Motor neuron (in vitro differentiated cells): ENCODE data around the gene MARCHF11. TPM values are rescaled to one million over a fixed set of nuclear protein-coding genes. Genes with fewer than 3 reads are reported as not detected.

Experiments used
- ATAC-seq, 8 experiments: fragments of 200-7000 bp; cut with Tn5 transposase; replicated peaks in 6 of 8; 2 replicates each; pipeline ENCODE4 v1.8.0; 2021; ENCODE audit warnings: mild to moderate bottlenecking in 8 of 8, moderate library complexity in 8 of 8
- H3K27ac ChIP-seq, 2 donors: fragments of 250-450 bp; sonication (Bioruptor Pico); 2 replicates each; pipeline ENCODE4 v1.9.0; 2021; ENCODE audit warnings: antibody characterized with exemption in 2 of 2, mild to moderate bottlenecking in 2 of 2, moderate library complexity in 1 of 2
- H3K4me1 ChIP-seq, 2 donors: fragments of 250-450 bp; sonication (Bioruptor Pico); replicated peaks in 1 of 2; 2 replicates each; pipeline ENCODE4 v1.6.1; 2021; ENCODE audit warnings: antibody characterized with exemption in 2 of 2, mild to moderate bottlenecking in 2 of 2, moderate library complexity in 1 of 2
- H3K4me3 ChIP-seq, 5 donors: fragments of 250-450 bp; sonication (Bioruptor Pico); 2 replicates each; pipeline ENCODE4 v1.9.0; 2021; ENCODE audit warnings: antibody characterized with exemption in 5 of 5, mild to moderate bottlenecking in 5 of 5, moderate library complexity in 4 of 5
- WGBS, 10 experiments: fragments of 450-650 bp; shearing (Covaris generic); methylation state at CpG; one replicate each; pipeline ENCODE4 v1.0.0; 2022; 5-methylcytosine and 5-hydroxymethylcytosine counted together
- in situ Hi-C, 9 experiments: fragments of 400-800 bp; cut with MboI; loops; one replicate each; pipeline ENCODE4 v1.15.0; 2021; ENCODE audit warnings: low sequenced_read_pairs in 9 of 9, low pct_unique_long_range_greater_than_20kb in 2 of 9; ENCODE audit not compliant: unreplicated experiment in 9 of 9
- total RNA-seq, 8 experiments: library from RNA; unstranded; fragments of 300-600 nt; gene quantifications; 2 replicates each; pipeline versions ENCODE4 v1.2.3 to v1.2.4, GENCODE V29; 2022

MARCHF11 gene
- total RNA-seq, 8 experiments from 2014 or later = 3.7 to 8.8 (median 3.9) TPM; not detected in 3

- in situ Hi-C loops = no loop called here
- no peak overlapping the region for H3K4me3 ChIP-seq
- H3K4me1 ChIP-seq = peaks cover 0 to 35% of the 10 kb centered on the region in 2 donors
- ATAC-seq = peak in 4 of 8 experiments; percentile 75 to 95 (median 84)
- no peak overlapping the region for H3K27ac ChIP-seq
- WGBS, 10 experiments = 0 to 84% (median 62%) methylated on average over 3 to 8 of the region's 8 CpGs; no CpG with 5 or more reads in 1 of the 10 experiments
Measured at GRCh38 chr5:16034319-16035001, 145.1 kb downstream of the MARCHF11 start.

- H3K27ac ChIP-seq = no peak overlapping the region
- WGBS, 10 experiments = 74 to 100% (median 88%) methylated on average over 1 to 4 of the region's 4 CpGs; no CpG with 5 or more reads in 1 of the 10 experiments
- no peak overlapping the region for H3K4me3 ChIP-seq
- in situ Hi-C loops = no loop called here
- peaks cover 0 to 26% of the 10 kb centered on the region in 2 donors for H3K4me1 ChIP-seq
- ATAC-seq = peak in 3 of 8 experiments; percentile 56 to 77 (median 58)
Measured at GRCh38 chr5:16033187-16033925, 146.2 kb downstream of the MARCHF11 start.

- Histone ChIP-seq H3K4me1 (no peaks in the 10 kb centered on the region), H3K27ac (no peak overlapping the region), H3K4me3 (no peak overlapping the region)
- 0 to 88% (median 67%) methylated on average over 1 to 2 of the region's 3 CpGs; no CpG with 5 or more reads in 3 of the 10 experiments for WGBS, 10 experiments
- ATAC-seq = no peak
- in situ Hi-C loops = no loop called here
Measured at GRCh38 chr5:16028708-16029107, 150.9 kb downstream of the MARCHF11 start.

GRCh38 chr5:16025681-16026080 is 153.9 kb downstream of the MARCHF11 start:
- no peak for ATAC-seq
- in situ Hi-C loops = no loop called here
- no peak overlapping the region for H3K4me3 ChIP-seq
- H3K4me1 ChIP-seq = no peaks in the 10 kb centered on the region
- H3K27ac ChIP-seq = no peak overlapping the region

- in situ Hi-C loops = no loop called here
- Histone ChIP-seq H3K4me1 (peaks cover 0 to 6% of the 10 kb centered on the region in 2 donors), H3K27ac (no peak overlapping the region), H3K4me3 (no peak overlapping the region)
- no peak for ATAC-seq
- 40 to 83% (median 67%) methylated on average over 2 to 3 of the region's 3 CpGs; no CpG with 5 or more reads in 4 of the 10 experiments for WGBS, 10 experiments
Measured at GRCh38 chr5:16018970-16019369, 160.6 kb downstream of the MARCHF11 start.

GRCh38 chr5:16017720-16018119 is 161.9 kb downstream of the MARCHF11 start:
- WGBS, 10 experiments = 0 to 100% (median 65%) methylated on average over 1 to 2 of the region's 2 CpGs; no CpG with 5 or more reads in 1 of the 10 experiments
- in situ Hi-C loops = no loop called here
- no peak for ATAC-seq
- H3K4me1 ChIP-seq = peaks cover 0 to 6% of the 10 kb centered on the region in 2 donors
- no peak overlapping the region for H3K4me3 ChIP-seq
- no peak overlapping the region for H3K27ac ChIP-seq
